HepG2 (cell line): Measurements from ENCODE around the gene RAB40C. TPM values are rescaled to one million over a fixed set of nuclear protein-coding genes. Genes with fewer than 3 reads are reported as not detected.

Experiments used
- CENPT ChIP-seq: sonication (generic); formaldehyde crosslinking; IDR thresholded peaks from 2 replicates; pipeline ENCODE4 v1.8.0; 2022; ENCODE audit warnings: low read depth, mild to moderate bottlenecking, moderate library complexity, missing genetic modification reagents
- ERF ChIP-seq: IDR thresholded peaks from 2 replicates; pipeline ENCODE4 v1.6.1; 2018; ENCODE audit warnings: missing biosample characterization, missing genetic modification reagents
- KDM2A ChIP-seq: sonication (generic); formaldehyde crosslinking; IDR thresholded peaks from 2 replicates; pipeline ENCODE4 v1.4.0; 2020; ENCODE audit warnings: low read depth, missing genetic modification reagents, borderline replicate concordance
- LCORL ChIP-seq, 2 experiments: fragments of 450-650 bp in 1 of 2; sonication (generic) in 1 of 2; formaldehyde crosslinking in 1 of 2; IDR thresholded peaks; 2 replicates each; pipeline versions ENCODE4 v1.5.0 to v1.6.1; 2017 to 2020; ENCODE audit warnings: antibody characterized with exemption in 1 of 2, missing genetic modification reagents in 1 of 2
- MATR3 ChIP-seq: sonication (generic); formaldehyde crosslinking; IDR thresholded peaks from 2 replicates; pipeline ENCODE4 v1.4.0; 2020; ENCODE audit warnings: missing genetic modification reagents
- MYC ChIP-seq: sonication (generic); formaldehyde crosslinking; IDR thresholded peaks from 2 replicates; pipeline ENCODE4 v1.9.0; 2021; ENCODE audit warnings: missing genetic modification reagents, borderline replicate concordance
- RFX1 ChIP-seq: fragments of 450-650 bp; IDR thresholded peaks from 2 replicates; pipeline ENCODE4 v1.6.1; 2017
- SIN3A ChIP-seq: IDR thresholded peaks from 2 replicates; pipeline ENCODE4 v1.6.1; 2011; ENCODE audit warnings: low read depth, mild to moderate bottlenecking, control low read depth, low read length, borderline replicate concordance
- SIN3B ChIP-seq: fragments of 150-350 bp; IDR thresholded peaks from 2 replicates; pipeline ENCODE4 v1.6.1; 2014; ENCODE audit warnings: low read length
- SNAPC5 ChIP-seq: sonication (generic); formaldehyde crosslinking; IDR thresholded peaks from 2 replicates; pipeline ENCODE4 v1.8.1; 2023; ENCODE audit warnings: mild to moderate bottlenecking, missing genetic modification reagents, borderline replicate concordance
- TFDP2 ChIP-seq: sonication (generic); formaldehyde crosslinking; IDR thresholded peaks from 2 replicates; pipeline ENCODE4 v1.4.0; 2020; ENCODE audit warnings: missing genetic modification reagents
- TRAFD1 ChIP-seq: sonication (generic); formaldehyde crosslinking; IDR thresholded peaks from 2 replicates; pipeline ENCODE4 v1.5.1; 2020; ENCODE audit warnings: missing genetic modification reagents, mild to moderate bottlenecking, borderline replicate concordance
- YY1 ChIP-seq: IDR thresholded peaks from 2 replicates; pipeline ENCODE4 v1.6.1; 2011; ENCODE audit warnings: low read length, low read depth, moderate library complexity, mild to moderate bottlenecking; ENCODE audit not compliant: insufficient read depth, insufficient replicate concordance
- ZMAT5 ChIP-seq: sonication (generic); formaldehyde crosslinking; IDR thresholded peaks from 2 replicates; pipeline ENCODE4 v1.5.0; 2020; ENCODE audit warnings: mild to moderate bottlenecking, low read depth, missing genetic modification reagents, borderline replicate concordance
- ZNF567 ChIP-seq: sonication (generic); formaldehyde crosslinking; IDR thresholded peaks from 2 replicates; pipeline ENCODE4 v1.8.1; 2023; ENCODE audit warnings: mild to moderate bottlenecking, missing genetic modification reagents, borderline replicate concordance
- ZNF670 ChIP-seq: sonication (generic); formaldehyde crosslinking; IDR thresholded peaks from 2 replicates; pipeline ENCODE4 v1.8.0; 2022; ENCODE audit warnings: mild to moderate bottlenecking, missing genetic modification reagents, borderline replicate concordance
- ZNF720 ChIP-seq: sonication (generic); formaldehyde crosslinking; IDR thresholded peaks from 2 replicates; pipeline ENCODE4 v1.4.0; 2020; ENCODE audit warnings: missing genetic modification reagents
- ZNF770 ChIP-seq: sonication (generic); formaldehyde crosslinking; IDR thresholded peaks from 2 replicates; pipeline ENCODE4 v1.5.0; 2020; ENCODE audit warnings: mild to moderate bottlenecking, missing genetic modification reagents
- ZNF772 ChIP-seq: sonication (generic); formaldehyde crosslinking; IDR thresholded peaks from 2 replicates; pipeline ENCODE4 v1.5.0; 2020; ENCODE audit warnings: mild to moderate bottlenecking, missing genetic modification reagents
- polyA plus RNA-seq, 8 experiments: library from polyadenylated mRNA; depleted of rRNA in 3 of 8; stranded (reverse) in 7 of 8; unstranded in 1 of 8; fragments of >200 nt; fragmentation: Illumina TruSeq in 4 of 8; extraction: Trizol in 4 of 8; gene quantifications; 2 replicates each; pipeline versions ENCODE4 v1.2.1 to v1.2.3, GENCODE V29; 2011 to 2016; ENCODE audit warnings: low read depth in 4 of 8, missing spikeins in 1 of 8, mixed read lengths in 1 of 8; ENCODE audit not compliant: insufficient read depth in 1 of 8
- total RNA-seq, 5 experiments: library from RNA; depleted of rRNA; stranded (reverse); fragments of >200 nt; fragmentation: Illumina TruSeq; extraction: Trizol; gene quantifications; 2 replicates each; pipeline ENCODE4 v1.2.3, GENCODE V29; 2016; ENCODE audit warnings: low read depth in 1 of 5

Gene RAB40C
- total and polyA plus RNA-seq, 2 of the 13 experiments (the other 11 are each of a cell fraction or from before 2014, with no cell fraction given), result 7.7 to 11.5 TPM

GRCh38 chr16:569445-570254 lies 20.2 kb upstream of the RAB40C start, which contains the start of gene PIGQ (continued):
- TF ChIP-seq ZNF770 (CRISPR knock-in tag) (peak; percentile 34; the same call in 1 of the 2 replicates), SNAPC5 (CRISPR knock-in tag) (no peak), CENPT (CRISPR knock-in tag) (no peak), ZNF567 (CRISPR knock-in tag) (no peak), ERF (CRISPR knock-in tag) (0 out of 2 replicates have a peak, but pooled peaks have one; percentile 34), ZNF772 (CRISPR knock-in tag) (no peak), LCORL (IDR thresholded peaks at IDR 0.05) (no peak), LCORL (CRISPR knock-in tag; IDR thresholded peaks at IDR 0.05) (no peak), YY1 (peak; percentile 12), RFX1 (peak; percentile 35; the same call in 1 of the 2 replicates), TFDP2 (CRISPR knock-in tag) (peak; percentile 48), SIN3A (peak; percentile 87; the same call in 1 of the 2 replicates), MYC (CRISPR knock-in tag) (0 out of 2 replicates have a peak, but pooled peaks have one; percentile 35), MATR3 (CRISPR knock-in tag) (no peak), SIN3B (peak; percentile 87), TRAFD1 (CRISPR knock-in tag) (no peak), ZNF720 (CRISPR knock-in tag) (no peak), KDM2A (CRISPR knock-in tag) (no peak; the same call in 1 of the 2 replicates), ZMAT5 (CRISPR knock-in tag) (no peak), ZNF670 (CRISPR knock-in tag) (no peak)
